T-helper 1 cell treated with Interleukin-12 subunit alpha and Interleukin-12 subunit beta and Interleukin-4 antibody, amounts not matched to agents 30 μg/mL and 1 μg/mL, for 36 hours (primary cell): ENCODE results near the gene TANGO6.

Experiments
- H3K27ac Mint-ChIP-seq: one replicate; pipeline ENCODE4 v1.8.0; 2021; ENCODE audit warnings: mild to moderate bottlenecking, mixed read lengths
- H3K27me3 Mint-ChIP-seq: one replicate; pipeline ENCODE4 v1.8.0; 2021; ENCODE audit warnings: low read depth, mixed read lengths
- H3K36me3 Mint-ChIP-seq: one replicate; pipeline ENCODE4 v1.8.0; 2021; ENCODE audit warnings: low read depth, mixed read lengths
- H3K4me1 Mint-ChIP-seq: one replicate; pipeline ENCODE4 v1.8.0; 2021; ENCODE audit warnings: low read depth, mixed read lengths
- H3K4me3 Mint-ChIP-seq: one replicate; pipeline ENCODE4 v1.8.0; 2021; ENCODE audit warnings: mild to moderate bottlenecking, moderate library complexity, mixed read lengths
- H3K9me3 Mint-ChIP-seq: one replicate; pipeline ENCODE4 v1.8.0; 2021; ENCODE audit warnings: mixed read lengths

Gene TANGO6

DNA sequence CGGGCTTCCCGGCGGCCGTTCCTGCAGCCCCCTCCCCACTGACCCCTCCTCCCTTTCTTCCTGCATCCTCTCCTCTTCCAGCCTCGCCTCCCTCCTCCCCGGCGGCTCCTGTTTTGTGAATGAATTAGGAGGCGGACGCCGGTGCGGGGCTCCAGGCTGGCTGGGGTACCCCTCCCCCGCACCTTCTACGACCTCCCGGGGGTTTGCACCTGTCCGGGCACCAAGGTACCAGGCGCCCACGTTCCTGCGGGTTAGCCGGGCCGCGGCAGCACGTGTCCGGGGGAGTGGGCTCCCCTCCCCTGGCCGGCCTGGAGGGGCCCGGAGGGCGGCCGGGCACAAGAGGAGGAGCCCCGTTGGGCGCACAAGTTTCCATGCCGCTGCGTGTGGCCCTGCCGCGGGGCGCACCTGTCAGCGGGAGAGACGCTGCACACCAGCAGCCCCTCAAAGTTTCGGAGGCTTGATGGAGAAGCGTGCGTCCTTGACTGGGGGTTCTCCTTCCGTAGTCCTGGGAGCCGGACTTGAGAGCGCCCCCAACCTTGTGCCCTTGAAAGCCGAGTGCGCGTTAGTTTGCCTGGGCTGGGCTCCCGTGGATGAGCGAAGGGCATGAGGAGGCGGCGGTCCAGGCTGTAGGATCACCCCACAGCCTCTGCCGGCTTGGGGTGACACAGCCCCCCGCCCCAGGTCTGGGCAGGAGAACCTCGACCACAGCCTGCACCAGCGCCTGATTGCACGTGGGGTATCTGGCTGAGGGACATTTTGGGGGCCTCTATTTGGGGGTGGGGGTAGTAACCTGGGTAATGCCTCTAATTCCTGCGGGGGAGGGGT, 263.4 kb downstream of the TANGO6 start:
- H3K27ac Mint-ChIP-seq: no peak overlapping the region
- H3K36me3 Mint-ChIP-seq: peaks cover 8% of the 10 kb centered on the region
- peaks cover 45% of the 10 kb centered on the region for H3K27me3 Mint-ChIP-seq
- no peaks in the 10 kb centered on the region for H3K9me3 Mint-ChIP-seq
- peak overlapping the region; percentile 51 for H3K4me3 Mint-ChIP-seq
- H3K4me1 Mint-ChIP-seq: peaks cover 12% of the 10 kb centered on the region

DNA sequence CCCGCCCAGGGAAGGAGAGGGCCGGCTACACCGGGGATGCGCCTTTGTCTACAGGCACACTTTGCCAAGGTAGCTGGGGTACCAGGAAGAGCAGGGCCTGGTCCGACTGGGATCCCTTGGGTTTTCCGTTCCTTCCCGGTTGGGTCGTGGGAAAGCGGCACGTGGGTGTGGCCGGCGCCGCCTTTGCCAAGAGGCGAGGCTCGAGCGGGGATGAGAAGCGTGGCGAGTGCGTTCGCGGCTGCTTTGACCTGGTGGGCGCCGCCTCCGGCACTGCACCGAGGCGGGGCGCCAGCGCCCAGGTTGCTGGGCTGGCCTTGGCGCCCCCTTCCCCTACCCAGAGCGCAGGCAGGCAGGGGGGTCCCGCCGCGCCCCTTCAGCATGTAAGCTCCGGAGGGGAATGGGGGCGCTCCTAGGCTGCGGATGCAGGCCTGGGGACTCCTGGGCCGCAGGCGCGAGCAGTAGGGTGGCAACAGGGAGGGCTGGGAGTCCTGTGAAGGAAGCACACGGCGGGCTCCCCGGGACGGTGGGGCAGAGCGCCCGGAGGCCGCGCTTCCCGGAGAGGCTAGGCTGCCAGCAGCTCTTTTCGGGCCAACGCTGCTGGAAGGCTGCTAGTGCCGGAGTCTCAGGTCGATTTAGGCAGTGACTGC, 264.1 kb downstream of the TANGO6 start:
- Mint-ChIP-seq H3K9me3 (no peaks in the 10 kb centered on the region), H3K36me3 (peaks cover 8% of the 10 kb centered on the region), H3K27ac (no peak overlapping the region), H3K27me3 (peaks cover 40% of the 10 kb centered on the region), H3K4me1 (peaks cover 13% of the 10 kb centered on the region), H3K4me3 (peak overlapping the region; percentile 51)

DNA sequence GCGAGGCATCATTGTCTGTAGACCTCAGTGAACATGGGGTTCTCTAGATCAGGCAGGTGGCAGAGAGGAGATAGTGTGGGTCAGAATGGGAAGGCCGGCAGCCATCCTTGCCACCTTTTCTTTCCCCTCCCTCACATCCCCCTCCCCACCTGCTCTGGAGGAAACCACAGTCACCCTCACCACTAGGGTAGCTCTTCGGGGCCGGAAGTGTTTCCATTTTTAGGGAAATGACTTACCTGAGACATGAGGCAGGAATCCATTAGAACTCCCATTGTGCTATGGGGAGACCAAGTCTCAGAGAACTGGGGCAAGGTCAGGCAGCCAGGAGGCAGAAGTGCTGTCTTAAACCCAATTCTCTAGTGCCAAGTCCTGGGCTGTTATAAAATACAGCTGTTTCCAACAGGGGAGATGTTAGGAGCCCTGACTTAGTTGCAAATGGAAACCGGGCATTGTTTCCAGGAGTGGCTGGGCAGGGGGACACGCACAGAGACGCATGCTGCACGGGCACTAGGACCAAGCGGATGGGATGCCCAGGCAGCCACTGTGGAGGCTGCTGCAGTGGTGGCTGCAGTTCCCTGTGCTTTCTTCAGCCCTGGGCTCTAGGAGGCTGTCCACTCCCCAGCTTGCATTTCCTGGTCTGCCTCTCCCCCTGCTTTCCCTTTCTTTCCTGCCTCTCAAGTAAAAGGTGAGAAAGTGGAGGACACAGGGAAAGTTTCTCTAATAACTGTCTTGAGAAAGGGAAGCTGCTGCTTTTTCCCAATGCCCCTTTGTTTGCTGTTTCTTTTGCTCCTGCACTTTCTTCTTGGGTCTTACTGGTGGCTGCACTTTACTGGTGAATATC, 265.0 kb downstream of the TANGO6 start:
- peaks cover 33% of the 10 kb centered on the region for H3K27me3 Mint-ChIP-seq
- H3K36me3 Mint-ChIP-seq: peaks cover 8% of the 10 kb centered on the region
- H3K27ac Mint-ChIP-seq: no peak overlapping the region
- H3K9me3 Mint-ChIP-seq: no peaks in the 10 kb centered on the region
- peaks cover 14% of the 10 kb centered on the region for H3K4me1 Mint-ChIP-seq
- H3K4me3 Mint-ChIP-seq: no peak overlapping the region

DNA sequence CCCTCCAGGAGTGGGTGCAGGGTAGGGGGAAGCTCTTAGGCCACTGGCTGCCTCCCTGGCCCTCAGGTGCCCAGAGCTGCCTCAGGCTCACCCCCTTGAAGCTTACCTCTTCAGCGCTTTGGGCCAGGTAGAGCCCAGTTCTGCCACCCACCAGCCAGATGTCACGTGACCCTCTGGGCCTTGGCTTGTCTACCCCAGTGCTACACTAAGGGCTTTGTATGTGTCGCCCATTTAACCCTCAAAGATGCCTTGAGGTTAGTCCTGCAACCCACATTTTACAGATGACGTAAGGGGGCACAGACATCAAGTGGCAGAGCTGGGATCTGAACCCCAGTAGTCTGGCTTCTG, 265.5 kb downstream of the TANGO6 start:
- Mint-ChIP-seq H3K4me3 (no peak overlapping the region), H3K9me3 (no peaks in the 10 kb centered on the region), H3K27me3 (peaks cover 29% of the 10 kb centered on the region), H3K27ac (no peak overlapping the region), H3K4me1 (peaks cover 14% of the 10 kb centered on the region), H3K36me3 (peaks cover 8% of the 10 kb centered on the region)

DNA sequence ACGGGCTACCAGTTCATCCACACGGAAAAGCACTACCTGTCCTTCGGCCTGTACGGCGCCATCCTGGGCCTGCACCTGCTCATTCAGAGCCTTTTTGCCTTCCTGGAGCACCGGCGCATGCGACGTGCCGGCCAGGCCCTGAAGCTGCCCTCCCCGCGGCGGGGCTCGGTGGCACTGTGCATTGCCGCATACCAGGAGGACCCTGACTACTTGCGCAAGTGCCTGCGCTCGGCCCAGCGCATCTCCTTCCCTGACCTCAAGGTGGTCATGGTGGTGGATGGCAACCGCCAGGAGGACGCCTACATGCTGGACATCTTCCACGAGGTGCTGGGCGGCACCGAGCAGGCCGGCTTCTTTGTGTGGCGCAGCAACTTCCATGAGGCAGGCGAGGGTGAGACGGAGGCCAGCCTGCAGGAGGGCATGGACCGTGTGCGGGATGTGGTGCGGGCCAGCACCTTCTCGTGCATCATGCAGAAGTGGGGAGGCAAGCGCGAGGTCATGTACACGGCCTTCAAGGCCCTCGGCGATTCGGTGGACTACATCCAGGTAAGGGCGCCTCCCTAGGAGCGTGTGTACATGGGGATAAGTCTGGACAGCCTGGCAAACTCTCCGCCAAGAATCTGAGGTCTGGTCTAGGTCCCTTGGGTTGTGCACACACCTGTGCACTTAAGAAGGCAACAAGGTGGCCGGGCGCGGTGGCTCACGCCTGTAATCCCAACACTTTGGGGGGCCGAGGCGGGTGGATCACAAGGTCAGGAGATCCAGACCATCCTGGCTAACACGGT, 266.3 kb downstream of the TANGO6 start:
- peaks cover 10% of the 10 kb centered on the region for H3K36me3 Mint-ChIP-seq
- peaks cover 24% of the 10 kb centered on the region for H3K27me3 Mint-ChIP-seq
- no peaks in the 10 kb centered on the region for H3K9me3 Mint-ChIP-seq
- H3K4me1 Mint-ChIP-seq: peaks cover 14% of the 10 kb centered on the region
- H3K27ac Mint-ChIP-seq: no peak overlapping the region
- H3K4me3 Mint-ChIP-seq: no peak overlapping the region

DNA sequence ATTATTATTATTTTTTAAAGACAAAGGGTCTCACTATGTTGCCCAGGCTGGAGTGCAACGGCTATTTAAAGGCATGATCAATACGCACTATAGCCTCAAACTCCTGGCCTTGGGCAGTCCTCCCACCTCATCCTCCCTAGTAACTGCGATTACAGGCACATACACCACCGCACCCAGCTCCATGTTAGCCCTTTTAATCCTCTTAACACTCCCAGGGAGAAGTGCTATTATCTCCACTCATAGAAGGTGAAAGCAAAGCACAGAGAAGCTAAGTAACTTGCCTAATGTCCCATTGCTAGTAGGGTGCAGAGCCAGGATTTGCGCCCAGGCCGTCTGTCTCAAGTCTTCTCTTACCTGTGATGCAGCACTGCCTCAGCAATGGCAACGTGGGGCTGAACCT, 267.1 kb downstream of the TANGO6 start:
- Mint-ChIP-seq H3K27ac (no peak overlapping the region), H3K4me3 (no peak overlapping the region), H3K9me3 (no peaks in the 10 kb centered on the region), H3K4me1 (peaks cover 15% of the 10 kb centered on the region), H3K36me3 (peaks cover 12% of the 10 kb centered on the region), H3K27me3 (peaks cover 19% of the 10 kb centered on the region)

DNA sequence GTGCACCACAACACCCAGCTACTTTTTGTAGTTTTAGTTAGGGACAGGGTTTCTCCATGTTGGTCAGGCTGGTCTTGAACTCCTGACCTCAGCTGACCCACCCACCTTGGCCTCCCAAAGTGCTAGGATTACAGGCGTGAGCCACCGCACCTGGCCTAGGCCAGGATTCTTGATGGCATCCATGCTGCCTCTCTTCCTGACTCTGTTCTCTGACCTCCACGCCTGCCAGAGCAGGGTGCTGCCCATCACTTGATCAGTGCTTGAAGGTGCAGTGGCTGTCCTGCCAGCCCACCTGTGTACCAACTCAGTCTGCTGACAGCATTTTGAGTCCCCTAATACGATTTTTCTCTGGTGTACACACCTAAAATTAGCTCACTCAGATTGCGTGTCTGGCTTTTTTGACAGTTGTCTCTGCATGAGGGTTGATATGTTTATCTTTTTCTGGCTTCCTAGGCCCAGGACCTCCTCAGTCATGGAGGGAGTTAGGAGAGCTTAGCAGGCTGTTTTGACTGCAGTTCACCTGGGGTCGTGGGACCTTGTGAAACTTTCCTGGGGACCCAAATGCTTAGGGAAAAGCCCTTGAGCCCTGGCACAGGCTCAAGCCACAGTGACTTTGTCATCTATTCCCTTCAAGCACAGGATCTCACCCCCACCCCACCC, 268.0 kb downstream of the TANGO6 start:
- H3K27ac Mint-ChIP-seq: no peak overlapping the region
- H3K9me3 Mint-ChIP-seq: no peaks in the 10 kb centered on the region
- peaks cover 13% of the 10 kb centered on the region for H3K4me1 Mint-ChIP-seq
- H3K27me3 Mint-ChIP-seq: peaks cover 14% of the 10 kb centered on the region
- no peak overlapping the region for H3K4me3 Mint-ChIP-seq
- H3K36me3 Mint-ChIP-seq: peaks cover 12% of the 10 kb centered on the region

DNA sequence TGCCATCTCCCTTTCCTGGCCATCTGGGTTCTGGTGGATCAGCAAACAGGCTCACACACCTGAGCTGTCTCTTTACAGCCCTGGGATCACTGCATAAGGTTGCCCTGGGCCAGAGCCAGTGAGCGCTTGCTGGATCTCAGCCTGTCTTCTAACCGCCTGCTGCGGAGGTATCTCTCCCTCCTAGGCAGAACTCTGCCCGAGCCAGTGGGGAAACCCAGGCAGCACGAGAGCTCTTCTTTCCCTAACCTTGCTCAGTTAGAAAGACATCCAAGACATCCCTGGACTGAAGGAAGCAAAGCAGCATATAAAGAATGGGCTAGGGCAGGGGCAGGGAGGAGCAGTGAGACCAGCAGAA, 268.5 kb downstream of the TANGO6 start:
- H3K4me1 Mint-ChIP-seq: peaks cover 11% of the 10 kb centered on the region
- no peaks in the 10 kb centered on the region for H3K9me3 Mint-ChIP-seq
- H3K27me3 Mint-ChIP-seq: peaks cover 11% of the 10 kb centered on the region
- peaks cover 12% of the 10 kb centered on the region for H3K36me3 Mint-ChIP-seq
- H3K4me3 Mint-ChIP-seq: no peak overlapping the region
- no peak overlapping the region for H3K27ac Mint-ChIP-seq

DNA sequence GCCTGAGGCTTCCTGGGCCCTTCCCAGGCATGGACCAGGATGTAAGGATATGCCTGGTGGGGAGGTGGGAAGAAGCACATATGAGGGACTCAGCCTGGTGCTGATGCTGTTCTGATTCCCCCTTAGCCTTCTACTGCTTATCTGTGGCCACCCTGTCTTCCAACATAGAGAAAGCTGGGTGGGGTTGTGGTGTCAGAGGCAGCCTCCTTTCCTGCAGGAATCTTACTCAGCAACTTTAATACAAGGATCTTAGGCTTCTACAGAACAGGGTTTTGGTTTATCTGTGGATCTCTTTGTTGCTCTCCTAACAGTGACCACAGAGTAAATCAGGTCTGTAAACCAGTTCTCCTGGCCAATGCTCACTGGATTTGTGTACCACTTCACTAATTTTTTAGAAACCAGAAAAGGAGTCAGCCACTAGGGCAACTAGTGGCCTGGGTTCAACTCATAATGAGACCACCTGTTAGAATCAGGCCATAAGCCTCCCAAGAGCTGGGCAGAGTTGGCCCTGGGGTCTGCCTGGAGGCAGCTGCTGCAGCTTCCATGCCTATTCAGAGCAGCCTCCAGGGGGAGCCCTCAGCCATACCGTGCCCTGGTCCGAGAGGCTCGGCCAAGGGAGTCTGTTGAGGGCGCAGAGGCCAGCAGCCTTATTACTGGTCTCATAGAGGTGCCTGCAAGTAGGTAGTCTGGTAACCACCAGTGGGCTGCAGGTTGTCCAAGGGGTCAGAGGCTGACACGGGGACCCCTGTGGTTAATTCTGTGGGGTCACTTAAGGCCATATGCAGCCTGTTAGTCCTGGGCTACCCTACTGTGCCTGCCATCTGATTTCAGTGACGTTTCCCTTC, 269.2 kb downstream of the TANGO6 start:
- no peak overlapping the region for H3K4me3 Mint-ChIP-seq
- H3K27ac Mint-ChIP-seq: no peak overlapping the region
- peaks cover 7% of the 10 kb centered on the region for H3K4me1 Mint-ChIP-seq
- peaks cover 7% of the 10 kb centered on the region for H3K27me3 Mint-ChIP-seq
- H3K9me3 Mint-ChIP-seq: no peaks in the 10 kb centered on the region
- H3K36me3 Mint-ChIP-seq: peaks cover 12% of the 10 kb centered on the region

DNA sequence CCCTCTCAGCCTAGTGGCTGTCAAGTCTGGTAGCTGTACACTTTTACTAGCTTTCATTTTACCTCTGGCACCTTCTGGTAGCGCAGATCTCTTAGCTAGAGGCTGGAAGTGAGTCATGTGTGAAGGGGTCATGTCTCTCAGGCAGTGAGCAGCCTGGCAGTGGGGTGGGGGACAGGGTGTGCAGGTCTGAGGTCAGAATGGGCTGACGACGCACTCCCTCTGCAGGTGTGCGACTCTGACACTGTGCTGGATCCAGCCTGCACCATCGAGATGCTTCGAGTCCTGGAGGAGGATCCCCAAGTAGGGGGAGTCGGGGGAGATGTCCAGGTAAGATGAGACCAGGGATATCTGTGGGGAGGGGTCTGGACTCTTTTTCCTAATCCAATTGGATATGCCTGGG, 269.9 kb downstream of the TANGO6 start:
- no peak overlapping the region for H3K4me3 Mint-ChIP-seq
- H3K27me3 Mint-ChIP-seq: peaks cover 2% of the 10 kb centered on the region
- peaks cover 7% of the 10 kb centered on the region for H3K4me1 Mint-ChIP-seq
- H3K36me3 Mint-ChIP-seq: peaks cover 11% of the 10 kb centered on the region
- H3K27ac Mint-ChIP-seq: no peak overlapping the region
- no peaks in the 10 kb centered on the region for H3K9me3 Mint-ChIP-seq

DNA sequence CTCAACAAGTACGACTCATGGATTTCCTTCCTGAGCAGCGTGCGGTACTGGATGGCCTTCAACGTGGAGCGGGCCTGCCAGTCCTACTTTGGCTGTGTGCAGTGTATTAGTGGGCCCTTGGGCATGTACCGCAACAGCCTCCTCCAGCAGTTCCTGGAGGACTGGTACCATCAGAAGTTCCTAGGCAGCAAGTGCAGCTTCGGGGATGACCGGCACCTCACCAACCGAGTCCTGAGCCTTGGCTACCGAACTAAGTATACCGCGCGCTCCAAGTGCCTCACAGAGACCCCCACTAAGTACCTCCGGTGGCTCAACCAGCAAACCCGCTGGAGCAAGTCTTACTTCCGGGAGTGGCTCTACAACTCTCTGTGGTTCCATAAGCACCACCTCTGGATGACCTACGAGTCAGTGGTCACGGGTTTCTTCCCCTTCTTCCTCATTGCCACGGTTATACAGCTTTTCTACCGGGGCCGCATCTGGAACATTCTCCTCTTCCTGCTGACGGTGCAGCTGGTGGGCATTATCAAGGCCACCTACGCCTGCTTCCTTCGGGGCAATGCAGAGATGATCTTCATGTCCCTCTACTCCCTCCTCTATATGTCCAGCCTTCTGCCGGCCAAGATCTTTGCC, 271.1 kb downstream of the TANGO6 start:
- no peak overlapping the region for H3K27ac Mint-ChIP-seq
- no peak overlapping the region for H3K4me3 Mint-ChIP-seq
- H3K27me3 Mint-ChIP-seq: no peaks in the 10 kb centered on the region
- peaks cover 7% of the 10 kb centered on the region for H3K4me1 Mint-ChIP-seq
- peaks cover 16% of the 10 kb centered on the region for H3K36me3 Mint-ChIP-seq
- H3K9me3 Mint-ChIP-seq: no peaks in the 10 kb centered on the region

DNA sequence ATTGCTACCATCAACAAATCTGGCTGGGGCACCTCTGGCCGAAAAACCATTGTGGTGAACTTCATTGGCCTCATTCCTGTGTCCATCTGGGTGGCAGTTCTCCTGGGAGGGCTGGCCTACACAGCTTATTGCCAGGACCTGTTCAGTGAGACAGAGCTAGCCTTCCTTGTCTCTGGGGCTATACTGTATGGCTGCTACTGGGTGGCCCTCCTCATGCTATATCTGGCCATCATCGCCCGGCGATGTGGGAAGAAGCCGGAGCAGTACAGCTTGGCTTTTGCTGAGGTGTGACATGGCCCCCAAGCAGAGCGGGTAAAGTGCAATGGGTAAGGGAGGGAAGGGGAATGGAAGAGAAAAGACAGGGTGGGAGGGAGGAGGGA, 271.6 kb downstream of the TANGO6 start:
- Mint-ChIP-seq H3K27ac (no peak overlapping the region), H3K27me3 (no peaks in the 10 kb centered on the region), H3K9me3 (no peaks in the 10 kb centered on the region), H3K36me3 (peaks cover 14% of the 10 kb centered on the region), H3K4me3 (no peak overlapping the region), H3K4me1 (peaks cover 7% of the 10 kb centered on the region)

DNA sequence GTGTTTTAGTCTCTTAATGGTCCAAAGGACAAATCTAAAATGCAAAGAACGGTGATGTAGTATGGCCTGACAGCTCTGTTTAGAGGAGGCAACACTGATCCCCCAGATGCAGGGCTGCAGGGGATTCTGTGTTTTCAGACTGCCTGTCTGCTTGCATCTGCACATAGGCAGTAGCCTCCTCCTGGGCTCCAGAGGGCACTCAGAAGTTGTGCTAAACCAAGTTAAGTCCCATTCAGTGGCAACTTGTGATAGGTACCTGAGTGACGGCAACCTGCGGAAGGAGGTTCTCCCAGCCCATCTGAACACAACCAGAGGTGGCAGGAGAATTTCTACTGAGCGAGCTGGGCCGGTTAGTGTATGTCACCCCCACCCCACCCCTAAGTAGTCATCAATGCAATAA, 272.0 kb downstream of the TANGO6 start:
- H3K36me3 Mint-ChIP-seq: peaks cover 18% of the 10 kb centered on the region
- no peaks in the 10 kb centered on the region for H3K9me3 Mint-ChIP-seq
- no peak overlapping the region for H3K27ac Mint-ChIP-seq
- peaks cover 7% of the 10 kb centered on the region for H3K4me1 Mint-ChIP-seq
- no peak overlapping the region for H3K4me3 Mint-ChIP-seq
- no peaks in the 10 kb centered on the region for H3K27me3 Mint-ChIP-seq
